GM12878 (cell line): ENCODE results near the gene ARID1A. TPM values are rescaled to one million over a fixed set of nuclear protein-coding genes. Genes with fewer than 3 reads are reported as not detected.
A peak's percentile ranks its signal among the peaks of the same experiment; 100 is the strongest.

ENCODE experiments used
- ATAC-seq: fragments of 200-7000 bp; cut with Tn5 transposase; 3 replicates; pipeline ENCODE4 v1.9.1; 2020; ENCODE audit warnings: mild to moderate bottlenecking, moderate library complexity
- BruUV-seq: library from RNA; stranded (reverse); fragments of 400-500 nt; replicated peaks from 2 replicates; lab custom pipeline; 2021; lab: Mats Ljungman, UMichigan
- CTCF ChIA-PET: fragments of 300-600 bp; sonication (Branson Sonifier 250); formaldehyde crosslinking; extraction: SDS; loops from one replicate; lab custom pipeline; 2021; ENCODE audit warnings: inconsistent platforms; lab: Yijun Ruan, JAX
- POLR2A ChIA-PET: fragments of 350-600 bp; formaldehyde crosslinking; extraction: SDS; loops from one replicate; lab custom pipeline; 2021; ENCODE audit warnings: inconsistent platforms; lab: Charles Lee
- RAD21 ChIA-PET: fragments of 300-600 bp; sonication (Branson Sonifier 250); formaldehyde crosslinking; loops from one replicate; lab custom pipeline; 2023; ENCODE audit warnings: antibody characterized with exemption; ENCODE audit not compliant: unreplicated experiment; lab: Charles Lee
- SMC1A ChIA-PET: fragments of 300-600 bp; sonication (Branson Sonifier 250); formaldehyde crosslinking; loops from one replicate; lab custom pipeline; 2023; ENCODE audit not compliant: unreplicated experiment, uncharacterized antibody; lab: Charles Lee
- DNase-seq: peaks from one replicate; pipeline ENCODE4 v3.0.0-alpha.2; 2011; ENCODE audit warnings: low read depth, low spot score
- FAIRE-seq: peaks from 3 replicates; lab custom pipeline; 2011; peaks lifted over from hg19 to GRCh38; lab: Jason Lieb, UNC
- H2AFZ ChIP-seq: 2 replicates; pipeline ENCODE4 v1.6.0; 2011; ENCODE audit warnings: low read depth, low read length, control low read depth; ENCODE audit not compliant: control insufficient read depth
- H3K27ac ChIP-seq: 2 replicates; pipeline ENCODE4 v1.5.1; 2011; ENCODE audit warnings: control low read depth; ENCODE audit not compliant: control insufficient read depth, insufficient read depth
- H3K27me3 ChIP-seq, 2 experiments: replicated peaks in 1 of 2; 2 replicates each; pipeline versions ENCODE4 v1.6.0 to v1.6.1; 2011; ENCODE audit warnings: low read length in 1 of 2; ENCODE audit not compliant: control insufficient read depth in 2 of 2, insufficient read depth in 2 of 2
- H3K36me3 ChIP-seq, 2 experiments: 2 replicates each; pipeline ENCODE4 v1.5.1; 2011; ENCODE audit warnings: low read length in 1 of 2; ENCODE audit not compliant: control insufficient read depth in 2 of 2, insufficient read depth in 2 of 2
- H3K4me1 ChIP-seq: 2 replicates; pipeline ENCODE4 v1.6.1; 2011; ENCODE audit warnings: mild to moderate bottlenecking, low read length, moderate library complexity, mixed read lengths; ENCODE audit not compliant: control insufficient read depth, insufficient read depth
- H3K4me2 ChIP-seq: 2 replicates; pipeline ENCODE4 v1.6.0; 2011; ENCODE audit warnings: control low read depth; ENCODE audit not compliant: control insufficient read depth, insufficient read depth
- H3K4me3 ChIP-seq: fragments of 200-600 bp; sonication (generic); 2 replicates; pipeline ENCODE4 v1.5.1; 2016
- H3K79me2 ChIP-seq: 2 replicates; pipeline ENCODE4 v1.6.0; 2011; ENCODE audit warnings: low read length; ENCODE audit not compliant: control insufficient read depth, insufficient read depth
- H3K9ac ChIP-seq: 2 replicates; pipeline ENCODE4 v1.8.0; 2011; ENCODE audit warnings: low read length, control low read depth, mixed read lengths; ENCODE audit not compliant: control insufficient read depth, insufficient read depth
- H3K9me3 ChIP-seq: replicated peaks from 3 replicates; pipeline ENCODE4 v1.5.1; 2011; ENCODE audit warnings: mild to moderate bottlenecking, low read length; ENCODE audit not compliant: control insufficient read depth, insufficient read depth
- H4K20me1 ChIP-seq: 2 replicates; pipeline ENCODE4 v1.6.0; 2011; ENCODE audit not compliant: control insufficient read depth, insufficient read depth
- BCL11A ChIP-seq: IDR thresholded peaks from 2 replicates; pipeline ENCODE4 v1.6.1; 2011; ENCODE audit warnings: low read depth, low read length
- FOXM1 ChIP-seq: IDR thresholded peaks from 2 replicates; pipeline ENCODE4 v1.6.1; 2012; ENCODE audit warnings: low read depth, mild to moderate bottlenecking, inconsistent platforms, low read length, moderate library complexity
- KLF5 ChIP-seq: fragments of 450-650 bp; IDR thresholded peaks from 2 replicates; pipeline ENCODE4 v1.6.1; 2014; ENCODE audit warnings: mild to moderate bottlenecking; ENCODE audit not compliant: partially characterized antibody
- LARP7 ChIP-seq: fragments of 450-650 bp; IDR thresholded peaks from 2 replicates; pipeline ENCODE4 v1.6.1; 2017; ENCODE audit warnings: mild to moderate bottlenecking
- MTA2 ChIP-seq: fragments of 450-650 bp; IDR thresholded peaks from 2 replicates; pipeline ENCODE4 v1.6.1; 2016; ENCODE audit warnings: low read depth, mild to moderate bottlenecking, moderate library complexity
- NFYB ChIP-seq: IDR thresholded peaks from 2 replicates; pipeline ENCODE4 v1.6.1; 2011; ENCODE audit warnings: low read depth, mild to moderate bottlenecking, low read length, improper control_type of control experiment, moderate library complexity; ENCODE audit not compliant: insufficient read depth
- NRF1 ChIP-seq: conservative IDR thresholded peaks from 2 replicates; pipeline ENCODE4 v1.6.1; 2011; ENCODE audit warnings: mild to moderate bottlenecking, low read depth, low read length, improper control_type of control experiment
- PAX5 ChIP-seq: IDR thresholded peaks from 2 replicates; pipeline ENCODE4 v1.6.1; 2011; ENCODE audit warnings: low read depth, low read length, borderline replicate concordance
- RAD51 ChIP-seq: fragments of 450-650 bp; IDR thresholded peaks from 2 replicates; pipeline ENCODE4 v1.6.1; 2016; ENCODE audit warnings: moderate library complexity, mild to moderate bottlenecking, inconsistent platforms
- SMAD5 ChIP-seq: IDR thresholded peaks from 2 replicates; pipeline ENCODE4 v1.6.1; 2016; ENCODE audit warnings: antibody characterized with exemption, low read depth
- ZNF217 ChIP-seq: fragments of 450-650 bp; IDR thresholded peaks from 2 replicates; pipeline ENCODE4 v1.6.1; 2017; ENCODE audit warnings: antibody characterized with exemption, mild to moderate bottlenecking
- ZZZ3 ChIP-seq: IDR thresholded peaks from 2 replicates; pipeline ENCODE4 v1.6.1; 2011; ENCODE audit warnings: low read depth; ENCODE audit not compliant: control insufficient read depth, insufficient read length
- WGBS: methylation state at CpG from one replicate; pipeline ENCODE4 v1.1.6; 2016; ENCODE audit warnings: low lambda C conversion rate; ENCODE audit not compliant: insufficient replicate concordance, insufficient coverage; ENCODE audit errors: missing lambda C conversion rate; 5-methylcytosine and 5-hydroxymethylcytosine counted together
- in situ Hi-C: fragments of 300-500 bp; cut with MboI; formaldehyde crosslinking; loops from 9 replicates; pipeline ENCODE4 v1.14.3; 2018; ENCODE audit warnings: mixed read lengths
- intact Hi-C: fragments of 100-400 bp; cut with micrococcal nuclease; formaldehyde crosslinking; loops from one replicate; pipeline ENCODE4 v1.14.2; 2022; ENCODE audit not compliant: unreplicated experiment
- polyA plus RNA-seq, 11 experiments: library from polyadenylated mRNA; depleted of rRNA in 4 of 11; unstranded in 6 of 11; stranded (reverse) in 5 of 11; fragments of >200 nt; fragmentation: Nextera tagmentation in 4 of 11; fragmentation: Illumina TruSeq in 1 of 11; extraction: Ambion mirVana in 4 of 11; extraction: Trizol in 1 of 11; gene quantifications; 1 replicate in 1 of 11; 2 replicates in 10 of 11; pipeline versions ENCODE4 v1.2.1 to v1.2.3, GENCODE V29; 2011 to 2016; ENCODE audit warnings: inconsistent platforms in 2 of 11, missing spikeins in 2 of 11, low read depth in 1 of 11
- total RNA-seq, 4 experiments: library from RNA; depleted of rRNA in 3 of 4; stranded (reverse); fragments of >200 nt in 3 of 4; fragmentation: Illumina TruSeq in 1 of 4; extraction: Trizol in 1 of 4; gene quantifications; 2 replicates each; pipeline versions ENCODE4 v1.2.1 to v1.2.3, GENCODE V29; 2013 to 2021
- TF ChIP-seq, protein P1 (sequence below): IDR thresholded peaks from 2 replicates; pipeline ENCODE4 v1.6.1; 2012; ENCODE audit warnings: low read depth, low read length, improper control_type of control experiment
- TF ChIP-seq, protein P2 (sequence below): IDR thresholded peaks from 2 replicates; pipeline ENCODE4 v1.6.1; 2012; ENCODE audit warnings: improper control_type of control experiment, low read depth, low read length; ENCODE audit not compliant: insufficient replicate concordance

ARID1A gene
- total and polyA plus RNA-seq, 10 of the 15 experiments (the other 5 are each of a cell fraction or from before 2014, with no cell fraction given), result 10.0 to 98.0 (median 23.5) TPM

DNA sequence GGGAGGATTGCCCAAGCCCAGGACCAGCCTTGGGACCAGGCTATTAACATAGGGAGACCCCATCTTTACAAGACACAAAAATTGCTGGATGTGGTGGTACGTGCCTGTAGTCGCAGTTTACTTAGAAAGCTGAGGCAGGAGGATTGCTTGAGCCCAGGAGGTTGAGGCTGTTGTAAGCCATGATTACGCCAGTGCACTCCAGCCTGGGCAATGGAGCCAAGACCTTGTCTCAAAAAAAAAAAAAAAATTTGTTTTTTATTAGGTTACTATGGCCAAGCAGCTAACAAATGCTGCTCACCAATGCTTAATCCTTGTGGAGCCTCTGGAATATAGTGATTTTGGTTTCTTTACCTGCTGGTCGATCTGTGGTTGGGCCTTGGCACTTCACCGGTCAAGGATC, 8.8 kb downstream of the ARID1A start:
- Histone ChIP-seq H4K20me1 (peaks cover 8% of the 10 kb centered on the region), H3K9me3 (no peaks in the 10 kb centered on the region), H3K4me1 (peaks cover 13% of the 10 kb centered on the region), H3K4me2 (peak overlapping the region; percentile 73), H3K36me3 (peaks cover 2 to 16% of the 10 kb centered on the region in 2 experiments), H3K27ac (no peak overlapping the region), H2AFZ (no peak overlapping the region), H3K4me3 (no peak overlapping the region), H3K9ac (no peak overlapping the region), H3K79me2 (peaks cover 95% of the 10 kb centered on the region), H3K27me3 (no peaks in the 10 kb centered on the region)
- ChIA-PET POLR2A (interaction anchor here (0.6 to 6.3 kb wide), 7 partner anchors 13 to 1810 kb away, joined by 3 to 37 read pairs (median 5); no protein-coding TSS in a partner anchor), RAD21 (interaction anchor here (0.6 to 4.5 kb wide), 7 partner anchors 19 to 177 kb away, joined by 3 to 24 read pairs (median 3); partner anchors contain the start of gene PIGV), SMC1A (interaction anchor here (0.7 to 11.6 kb wide), 8 partner anchors 11 to 103 kb away, joined by 3 to 139 read pairs (median 32); partner anchors contain the start of gene PIGV), CTCF (interaction anchor here (0.9 to 8.4 kb wide), 6 partner anchors 9 to 85 kb away, joined by 3 to 50 read pairs (median 4); partner anchors contain the start of gene PIGV)
- no TSS peak for BruUV-seq
- ATAC-seq, result no peak
- in situ Hi-C loops, result no loop called here
- no peak for FAIRE-seq
- TF ChIP-seq NFYB (no peak), RAD51 (no peak), KLF5 (no peak), NRF1 (no peak), ZNF217 (no peak), PAX5 (no peak), ZZZ3 (no peak), SMAD5 (no peak), BCL11A (no peak), FOXM1 (no peak), MTA2 (no peak), LARP7 (no peak)
- TF ChIP-seq, protein P1, sequence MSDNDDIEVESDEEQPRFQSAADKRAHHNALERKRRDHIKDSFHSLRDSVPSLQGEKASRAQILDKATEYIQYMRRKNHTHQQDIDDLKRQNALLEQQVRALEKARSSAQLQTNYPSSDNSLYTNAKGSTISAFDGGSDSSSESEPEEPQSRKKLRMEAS, result no peak
- TF ChIP-seq, protein P2, sequence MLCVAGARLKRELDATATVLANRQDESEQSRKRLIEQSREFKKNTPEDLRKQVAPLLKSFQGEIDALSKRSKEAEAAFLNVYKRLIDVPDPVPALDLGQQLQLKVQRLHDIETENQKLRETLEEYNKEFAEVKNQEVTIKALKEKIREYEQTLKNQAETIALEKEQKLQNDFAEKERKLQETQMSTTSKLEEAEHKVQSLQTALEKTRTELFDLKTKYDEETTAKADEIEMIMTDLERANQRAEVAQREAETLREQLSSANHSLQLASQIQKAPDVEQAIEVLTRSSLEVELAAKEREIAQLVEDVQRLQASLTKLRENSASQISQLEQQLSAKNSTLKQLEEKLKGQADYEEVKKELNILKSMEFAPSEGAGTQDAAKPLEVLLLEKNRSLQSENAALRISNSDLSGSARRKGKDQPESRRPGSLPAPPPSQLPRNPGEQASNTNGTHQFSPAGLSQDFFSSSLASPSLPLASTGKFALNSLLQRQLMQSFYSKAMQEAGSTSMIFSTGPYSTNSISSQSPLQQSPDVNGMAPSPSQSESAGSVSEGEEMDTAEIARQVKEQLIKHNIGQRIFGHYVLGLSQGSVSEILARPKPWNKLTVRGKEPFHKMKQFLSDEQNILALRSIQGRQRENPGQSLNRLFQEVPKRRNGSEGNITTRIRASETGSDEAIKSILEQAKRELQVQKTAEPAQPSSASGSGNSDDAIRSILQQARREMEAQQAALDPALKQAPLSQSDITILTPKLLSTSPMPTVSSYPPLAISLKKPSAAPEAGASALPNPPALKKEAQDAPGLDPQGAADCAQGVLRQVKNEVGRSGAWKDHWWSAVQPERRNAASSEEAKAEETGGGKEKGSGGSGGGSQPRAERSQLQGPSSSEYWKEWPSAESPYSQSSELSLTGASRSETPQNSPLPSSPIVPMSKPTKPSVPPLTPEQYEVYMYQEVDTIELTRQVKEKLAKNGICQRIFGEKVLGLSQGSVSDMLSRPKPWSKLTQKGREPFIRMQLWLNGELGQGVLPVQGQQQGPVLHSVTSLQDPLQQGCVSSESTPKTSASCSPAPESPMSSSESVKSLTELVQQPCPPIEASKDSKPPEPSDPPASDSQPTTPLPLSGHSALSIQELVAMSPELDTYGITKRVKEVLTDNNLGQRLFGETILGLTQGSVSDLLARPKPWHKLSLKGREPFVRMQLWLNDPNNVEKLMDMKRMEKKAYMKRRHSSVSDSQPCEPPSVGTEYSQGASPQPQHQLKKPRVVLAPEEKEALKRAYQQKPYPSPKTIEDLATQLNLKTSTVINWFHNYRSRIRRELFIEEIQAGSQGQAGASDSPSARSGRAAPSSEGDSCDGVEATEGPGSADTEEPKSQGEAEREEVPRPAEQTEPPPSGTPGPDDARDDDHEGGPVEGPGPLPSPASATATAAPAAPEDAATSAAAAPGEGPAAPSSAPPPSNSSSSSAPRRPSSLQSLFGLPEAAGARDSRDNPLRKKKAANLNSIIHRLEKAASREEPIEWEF, result no peak
- WGBS, result 99% methylated on average over 5 of the region's 5 CpGs
- intact Hi-C loops, result loop anchor here (5.0 kb wide), 1 partner anchor 38 kb away; no protein-coding TSS in a partner anchor
- no peak for DNase-seq
